UCSD-AML1 (cell line): ENCODE measurements around the gene SPRED2.

ENCODE experiments used
- DNase-seq: peaks from one replicate; lab custom pipeline; 2025; ENCODE audit not compliant: unreplicated experiment; lab: John Stamatoyannopoulos, UW

Gene SPRED2

GRCh38 chr2:65443509-65444186 lies 11.2 kb upstream of the SPRED2 start:
- DNase-seq = no peak

- DNase-seq = no peak
These were observed 10.1 kb upstream of the SPRED2 start for GRCh38 chr2:65442420-65443020.

DNA sequence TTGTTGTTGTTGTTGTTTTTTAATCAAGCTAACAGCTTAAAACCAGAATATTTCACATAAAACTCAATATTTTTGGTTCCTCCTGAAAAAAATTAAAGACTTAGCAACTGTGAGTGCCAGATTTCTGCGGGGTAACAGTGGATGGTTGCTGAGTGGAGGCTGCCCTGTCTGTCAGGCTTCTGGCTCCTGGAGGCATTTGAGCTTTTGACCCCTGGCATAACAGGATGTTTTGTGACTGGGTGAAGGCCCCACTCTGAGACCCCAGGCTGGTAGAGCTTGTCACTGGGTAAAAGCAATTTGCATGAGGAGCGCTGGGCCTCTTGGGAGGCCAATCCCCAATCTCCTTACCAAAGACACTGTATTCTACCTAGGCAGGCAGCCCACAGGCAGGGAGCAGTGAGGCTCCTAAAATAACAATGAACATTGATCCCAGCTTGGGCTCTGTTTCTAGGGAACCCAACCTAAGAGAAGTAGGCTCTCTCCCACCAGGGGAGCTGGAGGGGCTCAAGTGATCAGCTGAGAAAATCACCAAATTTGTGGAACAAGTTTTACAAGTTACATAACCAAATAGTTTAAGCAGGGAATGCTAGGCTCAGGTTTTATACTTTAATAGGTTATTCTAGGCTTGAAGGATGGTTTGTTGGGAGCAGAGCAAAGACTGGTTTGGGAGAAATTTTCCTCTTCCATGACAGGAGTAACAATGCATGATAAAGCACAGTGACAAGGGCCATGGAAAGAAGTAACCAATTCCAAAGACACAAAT lies 5.9 kb upstream of the SPRED2 start:
- no peak for DNase-seq

DNA sequence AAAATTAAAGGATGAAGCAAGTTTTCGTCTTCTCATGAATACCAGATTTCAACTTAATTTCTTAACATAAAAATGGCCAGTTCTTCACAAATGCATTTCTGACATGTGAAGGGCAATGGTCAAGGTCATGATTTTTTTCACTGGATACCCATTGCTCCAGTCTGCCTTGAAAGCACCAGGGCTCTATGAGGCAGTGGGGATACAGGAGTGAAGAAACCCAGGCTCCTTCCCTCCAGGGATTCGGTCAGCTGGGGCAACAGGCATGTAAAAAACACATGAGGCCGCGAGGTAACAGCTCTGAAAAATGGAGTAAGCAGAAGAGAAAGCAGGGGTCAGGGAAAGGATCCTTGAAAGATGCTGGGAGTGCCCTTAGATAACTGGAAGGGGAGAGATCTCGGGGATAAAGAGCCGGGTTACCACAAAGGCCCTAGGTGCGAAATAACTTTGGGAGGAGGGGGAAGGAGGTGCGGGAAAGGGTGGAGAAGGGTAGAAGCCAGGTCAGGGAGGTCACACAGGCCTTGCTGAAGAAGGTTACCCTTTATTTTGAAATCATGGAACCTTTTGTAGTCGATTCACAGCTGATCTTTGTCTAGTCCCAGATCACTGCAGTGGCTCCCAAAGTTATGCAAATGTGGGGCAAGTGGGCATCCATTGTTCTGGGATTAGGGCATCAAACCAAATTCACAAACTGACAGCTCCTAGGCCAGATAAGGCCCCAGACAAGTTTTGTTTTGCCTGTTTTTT lies 5.2 kb upstream of the SPRED2 start:
- DNase-seq = no peak

GRCh38 chr2:65436824-65437221 lies 4.4 kb upstream of the SPRED2 start:
- DNase-seq = no peak

GRCh38 chr2:65436169-65436823 lies 3.9 kb upstream of the SPRED2 start:
- peak; percentile 86 for DNase-seq

- peak; percentile 81 for DNase-seq
These were observed 3.3 kb upstream of the SPRED2 start for GRCh38 chr2:65435625-65436168.

- no peak for DNase-seq
These were observed 2.3 kb upstream of the SPRED2 start for GRCh38 chr2:65434592-65435241.

DNA sequence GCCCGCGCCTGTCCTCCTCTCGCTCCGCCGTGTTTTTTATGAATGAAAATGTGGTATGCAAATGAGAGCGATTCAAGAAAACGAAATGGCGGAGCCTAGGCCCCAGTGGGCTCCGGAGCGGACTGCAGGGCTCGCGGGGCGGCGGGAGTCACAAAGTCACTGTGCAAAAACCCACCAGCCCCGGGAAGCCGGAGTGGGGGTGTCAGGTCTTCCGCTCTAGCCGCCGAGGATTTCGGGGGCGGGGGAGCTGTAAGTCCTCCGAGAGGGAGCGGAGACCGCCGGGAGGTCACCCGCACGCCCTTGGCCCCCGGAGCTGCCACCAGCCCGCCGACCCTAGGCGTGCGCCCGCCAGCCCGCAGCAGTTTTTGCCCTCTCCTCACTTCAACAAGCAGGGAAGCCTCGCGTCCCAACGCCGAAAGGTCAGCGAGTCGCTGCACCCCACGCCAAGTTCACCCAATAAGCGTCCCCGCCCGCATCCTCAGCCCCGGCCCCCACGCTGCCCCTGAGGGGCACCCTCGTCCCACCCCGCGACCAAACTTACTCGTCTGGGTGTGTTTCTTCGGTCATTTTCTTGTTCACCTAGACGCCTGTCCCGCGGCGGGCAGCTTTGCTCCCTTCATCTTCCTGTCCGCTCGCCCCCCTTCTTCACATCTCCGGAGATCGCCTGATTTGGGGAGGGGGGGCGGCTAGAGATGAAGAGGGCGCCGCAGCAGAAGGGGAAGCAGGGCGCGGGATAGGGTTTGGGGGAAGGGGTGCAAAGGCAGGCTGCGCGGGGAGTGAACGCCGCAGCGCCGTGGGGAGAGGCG lies 775 bp downstream of the SPRED2 start:
- DNase-seq = peak; percentile 66

- peak; percentile 78 for DNase-seq
These were observed 1.6 kb downstream of the SPRED2 start for GRCh38 chr2:65430603-65431420.

DNA sequence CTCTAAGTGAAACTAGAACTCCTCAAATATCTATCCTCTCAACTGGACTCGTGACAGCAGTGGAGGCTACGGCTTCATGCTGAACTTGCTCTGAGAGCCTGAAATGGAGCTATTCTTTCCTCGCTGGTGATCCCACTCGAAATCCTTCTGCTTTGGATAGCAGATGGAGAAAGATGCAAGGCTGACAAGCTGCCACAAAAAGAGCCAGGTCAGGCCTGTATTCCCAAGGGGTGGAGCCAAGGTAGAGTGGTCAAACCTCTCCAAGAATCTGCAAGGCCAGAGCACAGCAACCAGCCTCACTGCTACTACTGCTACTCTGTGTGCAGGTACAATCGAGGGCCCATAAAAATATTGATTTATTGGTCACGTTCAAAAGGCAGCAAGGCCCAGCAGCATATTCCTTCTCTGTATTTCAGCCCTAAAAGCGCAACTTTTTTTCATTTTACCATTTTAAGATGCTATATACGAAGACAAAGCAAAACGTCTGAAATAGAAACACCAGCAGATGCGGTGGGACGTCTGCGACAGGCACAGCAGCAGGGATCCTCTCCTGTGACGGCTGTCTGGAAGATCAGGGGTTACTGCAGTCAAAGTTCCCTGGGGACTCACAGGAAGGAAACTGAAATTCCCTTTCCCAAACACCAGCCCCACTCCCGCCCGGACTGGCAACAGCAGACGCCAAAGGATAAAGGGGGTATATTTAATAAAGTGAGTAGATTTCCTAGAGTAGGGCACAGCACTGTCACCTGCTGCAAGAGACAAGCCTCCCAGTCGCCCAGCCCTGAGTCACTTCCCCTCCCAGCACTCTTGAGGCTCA lies 2.4 kb downstream of the SPRED2 start:
- no peak for DNase-seq

DNA sequence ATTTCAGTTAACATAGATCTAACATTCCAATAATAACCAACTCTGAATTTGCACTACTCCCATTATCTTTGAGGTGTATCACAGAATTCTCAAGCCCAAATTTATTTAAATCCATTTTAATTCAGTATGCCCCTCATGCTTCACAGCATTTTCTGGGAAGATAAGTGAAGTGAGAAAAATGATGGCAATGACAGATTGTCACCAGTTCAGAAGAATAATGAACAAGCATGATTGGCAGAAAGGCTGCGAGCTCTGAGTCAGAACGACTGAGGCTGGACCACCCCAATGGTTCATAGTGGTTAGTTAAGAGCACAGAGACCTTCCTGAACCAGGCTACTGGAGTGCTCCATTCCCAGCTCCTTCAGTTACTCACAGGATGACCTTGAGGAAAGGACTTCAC lies 4.9 kb downstream of the SPRED2 start:
- DNase-seq = no peak

- DNase-seq = no peak
These were observed 7.1 kb downstream of the SPRED2 start for GRCh38 chr2:65425276-65425675.

DNA sequence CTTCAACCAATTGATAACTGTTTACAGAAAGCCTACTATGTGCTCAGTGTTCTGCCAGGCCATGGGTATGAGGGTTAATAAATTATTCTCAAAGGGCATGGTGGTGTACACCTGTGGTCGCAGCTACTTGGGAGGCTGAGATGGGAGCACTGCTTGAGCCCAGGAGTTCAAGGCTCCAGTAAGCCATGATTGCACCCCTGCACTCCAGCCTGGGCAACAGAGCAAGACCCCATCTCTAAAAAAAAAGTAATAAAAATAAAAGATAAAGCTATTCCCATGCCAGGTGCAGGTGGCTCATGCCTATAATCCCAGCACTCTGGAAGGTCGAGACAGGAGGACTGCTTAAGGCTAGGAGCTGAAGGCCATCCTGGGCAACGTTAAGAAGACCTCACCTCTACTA lies 8.0 kb downstream of the SPRED2 start:
- no peak for DNase-seq

DNA sequence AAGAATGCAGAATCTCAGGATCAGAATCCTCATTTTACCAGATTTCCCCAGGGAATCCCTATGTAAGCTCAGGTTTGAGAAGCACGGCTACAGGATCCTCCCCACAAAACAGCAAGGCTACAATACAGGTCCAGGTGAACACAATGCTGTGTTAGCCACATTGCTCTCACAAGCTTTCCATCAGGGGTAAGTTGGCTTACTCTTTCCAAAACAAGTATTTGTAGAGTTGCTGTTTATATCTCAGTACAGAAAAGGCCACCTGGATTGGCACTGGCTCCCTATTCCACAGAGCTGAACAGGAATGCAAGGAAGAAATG lies 11.0 kb downstream of the SPRED2 start:
- no peak for DNase-seq

GRCh38 chr2:65420712-65421431 lies 11.5 kb downstream of the SPRED2 start:
- peak; percentile 50 for DNase-seq

DNA sequence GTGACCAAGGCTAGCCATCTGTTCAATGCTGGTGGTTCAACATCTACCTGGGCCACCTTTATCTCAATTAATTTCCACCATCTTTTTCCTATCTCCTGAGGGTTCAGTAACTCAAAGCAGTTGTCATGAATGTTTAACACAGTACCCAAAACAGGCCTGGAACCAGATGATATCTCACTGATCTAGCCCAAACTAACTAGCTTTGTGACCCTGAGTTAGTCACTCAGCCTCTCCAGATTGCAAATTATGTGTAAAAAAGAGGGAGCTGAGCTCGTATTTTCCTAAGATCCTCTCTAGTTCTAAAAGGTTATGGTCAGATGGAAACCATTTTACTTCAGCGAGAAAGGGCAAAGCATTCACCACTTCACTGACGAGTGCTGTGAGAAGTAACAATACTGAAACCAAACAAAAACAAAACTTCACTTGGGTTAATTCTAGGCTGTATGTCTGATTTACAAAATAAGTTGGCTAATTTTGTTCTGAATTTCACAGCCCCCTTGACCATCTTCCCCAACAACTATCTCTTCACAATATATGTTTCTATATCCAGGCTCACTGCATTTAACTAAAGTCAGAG lies 14.8 kb downstream of the SPRED2 start:
- no peak for DNase-seq
